Naive thymus-derived CD4-positive, alpha-beta T cell (primary cell): ENCODE data around the gene CDK18. TPM values are rescaled to one million over a fixed set of nuclear protein-coding genes. Genes with fewer than 3 reads are reported as not detected.

Source experiments
- ATAC-seq: fragments of 150-1000 bp; cut with Tn5 transposase; 2 replicates; pipeline ENCODE4 v1.10.0; 2021; ENCODE audit warnings: mild to moderate bottlenecking, moderate library complexity
- CTCF ChIA-PET: fragments of 350-600 bp; sonication (Branson Sonifier 250); formaldehyde crosslinking; loops from one replicate; lab custom pipeline; 2021; ENCODE audit warnings: antibody characterized with exemption; lab: Charles Lee
- POLR2A ChIA-PET: fragments of 350-600 bp; sonication (Branson Sonifier 250); formaldehyde crosslinking; loops from one replicate; lab custom pipeline; 2021; ENCODE audit warnings: antibody characterized with exemption, inconsistent platforms; lab: Charles Lee
- DNase-seq, 9 donors: peaks; one replicate each; pipeline versions ENCODE4 v3.0.0 to v3.0.0-alpha.2; 2020 to 2022; ENCODE audit warnings: mixed read lengths in 1 of 9
- H3K27ac ChIP-seq: one replicate; pipeline ENCODE4 v1.7.0; 2013; ENCODE audit warnings: mild to moderate bottlenecking, low read depth, low read length, moderate library complexity
- H3K27me3 ChIP-seq, 2 donors: one replicate each; pipeline ENCODE4 v1.7.0; 2013; ENCODE audit warnings: low read length in 2 of 2, mild to moderate bottlenecking in 2 of 2, moderate library complexity in 2 of 2; ENCODE audit not compliant: control insufficient read depth in 2 of 2, insufficient read depth in 2 of 2
- H3K36me3 ChIP-seq, 3 experiments: 1 replicate in 2 of 3; 2 replicates in 1 of 3; pipeline ENCODE4 v1.7.0; 2013; ENCODE audit warnings: low read length in 3 of 3, mild to moderate bottlenecking in 3 of 3, moderate library complexity in 1 of 3; ENCODE audit not compliant: insufficient read depth in 3 of 3, control insufficient read depth in 2 of 3
- H3K4me1 ChIP-seq, 2 donors: one replicate each; pipeline ENCODE4 v1.7.0; 2013; ENCODE audit warnings: low read length in 2 of 2, mild to moderate bottlenecking in 2 of 2, moderate library complexity in 1 of 2; ENCODE audit not compliant: control insufficient read depth in 2 of 2, insufficient read depth in 2 of 2
- H3K4me3 ChIP-seq: 2 replicates; pipeline ENCODE4 v1.7.0; 2013; ENCODE audit warnings: mild to moderate bottlenecking, low read length
- H3K9me3 ChIP-seq, 3 experiments: 1 replicate in 2 of 3; 2 replicates in 1 of 3; pipeline ENCODE4 v1.7.0; 2013; ENCODE audit warnings: low read length in 3 of 3; ENCODE audit not compliant: control insufficient read depth in 2 of 3
- H3K27ac Mint-ChIP-seq, 9 donors: one replicate each; pipeline ENCODE4 v1.8.0; 2020 to 2022; ENCODE audit warnings: mixed read lengths in 9 of 9, mild to moderate bottlenecking in 8 of 9, moderate library complexity in 5 of 9, inconsistent platforms in 2 of 9
- H3K27me3 Mint-ChIP-seq, 5 donors: one replicate each; pipeline ENCODE4 v1.8.0; 2021 to 2022; ENCODE audit warnings: mixed read lengths in 5 of 5, mild to moderate bottlenecking in 1 of 5
- H3K36me3 Mint-ChIP-seq, 5 donors: one replicate each; pipeline ENCODE4 v1.8.0; 2020 to 2022; ENCODE audit warnings: mixed read lengths in 5 of 5, mild to moderate bottlenecking in 3 of 5, inconsistent platforms in 1 of 5
- H3K4me1 Mint-ChIP-seq, 7 donors: one replicate each; pipeline ENCODE4 v1.8.0; 2020 to 2022; ENCODE audit warnings: mixed read lengths in 7 of 7, mild to moderate bottlenecking in 3 of 7, inconsistent platforms in 1 of 7
- H3K4me3 Mint-ChIP-seq, 10 donors: one replicate each; pipeline ENCODE4 v1.8.0; 2020 to 2022; ENCODE audit warnings: mild to moderate bottlenecking in 10 of 10, mixed read lengths in 10 of 10, moderate library complexity in 6 of 10, inconsistent platforms in 2 of 10
- H3K9me3 Mint-ChIP-seq, 11 donors: one replicate each; pipeline ENCODE4 v1.8.0; 2020 to 2022; ENCODE audit warnings: mixed read lengths in 11 of 11, mild to moderate bottlenecking in 4 of 11, inconsistent platforms in 1 of 11, moderate library complexity in 1 of 11
- intact Hi-C, 2 donors: fragments of 100-400 bp; cut with micrococcal nuclease; formaldehyde crosslinking; loops; one replicate each; pipeline ENCODE4 v1.15.1; 2023
- polyA plus RNA-seq, 2 donors: library from polyadenylated mRNA; unstranded; fragments of 300-500 nt; fragmentation: Illumina TruSeq; gene quantifications; one replicate each; pipeline ENCODE4 v1.2.3, GENCODE V29; 2021
- total RNA-seq, 6 experiments: library from RNA in 5 of 6; stranded (reverse) in 5 of 6; gene quantifications; 1 replicate in 5 of 6; 2 replicates in 1 of 6; pipeline ENCODE4 v1.2.3 and lab custom pipeline; 2021 to 2026

Gene CDK18
- total and polyA plus RNA-seq, 7 experiments from 2014 or later, result 0.20 to 3.6 (median 2.6) TPM

DNA sequence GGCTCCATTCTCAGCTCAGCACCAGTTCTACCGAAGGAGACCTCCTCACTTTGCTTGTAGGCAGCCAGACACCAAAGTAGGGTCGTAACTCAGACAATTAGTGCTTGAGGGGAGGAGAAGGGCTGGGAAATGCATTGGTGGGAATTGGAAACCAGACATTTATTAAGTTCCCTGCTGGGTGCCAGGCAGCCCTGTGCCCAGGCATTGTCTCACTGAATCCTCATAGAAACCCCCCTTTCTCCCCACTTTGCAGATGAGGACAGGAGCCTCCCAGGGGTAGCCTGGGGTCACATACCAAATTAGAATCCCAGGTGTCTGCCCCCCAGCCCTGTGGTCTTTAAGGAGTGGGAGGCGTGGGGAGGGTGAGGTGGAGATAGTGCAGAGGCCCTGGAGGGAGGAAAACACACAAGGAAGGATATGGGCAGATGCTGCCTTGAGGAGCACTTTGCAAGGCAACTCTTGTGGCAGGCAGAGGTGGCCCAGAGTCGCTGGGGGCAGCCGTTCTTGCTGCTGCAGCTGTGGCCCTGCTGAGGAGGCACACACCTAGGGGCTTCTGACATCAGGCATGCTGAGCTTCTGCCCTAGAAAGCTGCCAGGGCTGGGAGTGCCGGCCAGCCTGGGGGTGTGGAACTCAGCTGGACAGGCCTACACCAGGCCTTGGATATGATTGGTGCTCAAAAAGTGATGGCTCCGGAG, 29.4 kb downstream of the CDK18 start:
- Histone ChIP-seq H3K27ac (no peak overlapping the region), H3K9me3 (no peaks in the 10 kb centered on the region), H3K36me3 (no peaks in the 10 kb centered on the region), H3K4me3 (no peak overlapping the region), H3K4me1 (no peaks in the 10 kb centered on the region), H3K27me3 (no peaks in the 10 kb centered on the region)
- ATAC-seq (no peak), DNase-seq (no peak)
- H3K27me3 Mint-ChIP-seq, result peaks cover 8 to 13% (median 9%) of the 10 kb centered on the region in 5 donors
- ChIA-PET CTCF (interaction anchor here (1.0 to 12.1 kb wide), 3 partner anchors 9 to 123 kb away, joined by 4 to 154 read pairs (median 4); no protein-coding TSS in a partner anchor), POLR2A (no interaction called here)
- H3K4me3 Mint-ChIP-seq, result no peak overlapping the region
- H3K4me1 Mint-ChIP-seq, result peaks cover 0 to 12% (median 6%) of the 10 kb centered on the region in 7 donors
- peak overlapping the region in 1 of 9 donors; percentile 54 for H3K27ac Mint-ChIP-seq
- intact Hi-C loops, result no loop called here
- H3K9me3 Mint-ChIP-seq, result peaks cover 0 to 1% (median 0%) of the 10 kb centered on the region in 11 donors
- H3K36me3 Mint-ChIP-seq, result peaks cover 0 to 5% (median 0%) of the 10 kb centered on the region in 5 donors

DNA sequence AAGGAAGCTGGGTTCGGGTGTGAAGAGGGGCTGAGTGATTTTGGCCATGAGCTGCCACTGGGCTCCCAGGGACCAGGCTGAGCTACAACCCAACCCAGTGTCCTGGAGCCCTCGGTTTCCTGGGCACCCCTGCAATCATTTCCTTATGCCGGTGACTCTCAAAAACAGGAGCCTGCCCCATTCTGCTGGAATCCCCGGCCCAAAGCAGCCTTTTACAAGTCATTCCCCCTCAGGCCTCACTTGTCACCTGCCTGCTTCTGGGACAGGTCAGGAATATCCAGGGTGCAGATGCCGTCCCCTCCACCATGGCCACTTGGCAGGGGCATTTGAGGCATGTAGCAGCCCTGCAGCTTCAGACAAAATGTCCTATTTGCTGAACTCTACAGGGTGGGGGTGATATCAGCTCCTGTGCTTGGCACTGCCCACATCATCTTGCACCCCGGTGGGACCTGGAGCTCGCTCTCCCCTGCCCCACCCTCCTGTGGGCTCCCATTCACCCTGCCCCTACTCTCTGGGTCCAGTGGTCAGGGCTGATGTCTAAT, 30.0 kb downstream of the CDK18 start:
- Histone ChIP-seq H3K36me3 (no peaks in the 10 kb centered on the region), H3K9me3 (no peaks in the 10 kb centered on the region), H3K27ac (no peak overlapping the region), H3K4me1 (no peaks in the 10 kb centered on the region), H3K27me3 (no peaks in the 10 kb centered on the region), H3K4me3 (no peak overlapping the region)
- DNase-seq (no peak), ATAC-seq (no peak)
- Mint-ChIP-seq H3K4me3 (no peak overlapping the region), H3K36me3 (peaks cover 0 to 5% (median 0%) of the 10 kb centered on the region in 5 donors), H3K27ac (peak overlapping the region in 1 of 9 donors; percentile 54), H3K4me1 (peaks cover 0 to 12% (median 6%) of the 10 kb centered on the region in 7 donors), H3K9me3 (peaks cover 0 to 1% (median 0%) of the 10 kb centered on the region in 11 donors), H3K27me3 (peaks cover 9 to 15% (median 11%) of the 10 kb centered on the region in 5 donors)
- intact Hi-C loops, result no loop called here
- ChIA-PET POLR2A (no interaction called here), CTCF (interaction anchor here (1.0 to 12.1 kb wide), 2 partner anchors 12 to 122 kb away, joined by 4 to 154 read pairs; no protein-coding TSS in a partner anchor)

DNA sequence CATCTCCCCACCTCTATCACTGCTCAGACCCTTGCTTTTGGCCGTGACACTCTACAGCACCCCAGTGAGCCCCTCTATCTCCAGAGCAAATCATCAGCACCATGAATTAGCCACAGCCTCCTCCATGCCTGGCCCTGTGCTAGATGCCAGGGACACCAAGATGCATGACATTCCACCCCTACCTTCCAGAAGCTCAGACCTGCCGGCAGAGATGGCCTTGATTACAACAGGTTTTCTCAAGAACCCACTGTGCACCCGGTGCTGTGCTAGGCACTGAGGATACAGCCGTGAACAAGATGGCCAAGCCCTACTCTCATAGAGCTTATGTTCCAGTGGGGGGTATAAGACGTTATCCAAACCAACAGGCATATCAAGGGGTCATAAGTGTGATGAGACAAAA, 30.6 kb downstream of the CDK18 start:
- H3K27ac Mint-ChIP-seq, result no peak overlapping the region
- Histone ChIP-seq H3K4me1 (no peaks in the 10 kb centered on the region), H3K27me3 (no peaks in the 10 kb centered on the region), H3K9me3 (no peaks in the 10 kb centered on the region), H3K4me3 (no peak overlapping the region), H3K36me3 (no peaks in the 10 kb centered on the region), H3K27ac (no peak overlapping the region)
- intact Hi-C loops, result no loop called here
- CTCF ChIA-PET, result no interaction called here
- ATAC-seq (no peak), DNase-seq (no peak)
- H3K36me3 Mint-ChIP-seq, result peaks cover 0 to 5% (median 0%) of the 10 kb centered on the region in 5 donors
- H3K4me1 Mint-ChIP-seq, result peaks cover 0 to 12% (median 6%) of the 10 kb centered on the region in 7 donors
- peaks cover 0 to 1% (median 0%) of the 10 kb centered on the region in 11 donors for H3K9me3 Mint-ChIP-seq
- peaks cover 8 to 18% (median 11%) of the 10 kb centered on the region in 5 donors for H3K27me3 Mint-ChIP-seq
- H3K4me3 Mint-ChIP-seq, result no peak overlapping the region
- POLR2A ChIA-PET, result no interaction called here

DNA sequence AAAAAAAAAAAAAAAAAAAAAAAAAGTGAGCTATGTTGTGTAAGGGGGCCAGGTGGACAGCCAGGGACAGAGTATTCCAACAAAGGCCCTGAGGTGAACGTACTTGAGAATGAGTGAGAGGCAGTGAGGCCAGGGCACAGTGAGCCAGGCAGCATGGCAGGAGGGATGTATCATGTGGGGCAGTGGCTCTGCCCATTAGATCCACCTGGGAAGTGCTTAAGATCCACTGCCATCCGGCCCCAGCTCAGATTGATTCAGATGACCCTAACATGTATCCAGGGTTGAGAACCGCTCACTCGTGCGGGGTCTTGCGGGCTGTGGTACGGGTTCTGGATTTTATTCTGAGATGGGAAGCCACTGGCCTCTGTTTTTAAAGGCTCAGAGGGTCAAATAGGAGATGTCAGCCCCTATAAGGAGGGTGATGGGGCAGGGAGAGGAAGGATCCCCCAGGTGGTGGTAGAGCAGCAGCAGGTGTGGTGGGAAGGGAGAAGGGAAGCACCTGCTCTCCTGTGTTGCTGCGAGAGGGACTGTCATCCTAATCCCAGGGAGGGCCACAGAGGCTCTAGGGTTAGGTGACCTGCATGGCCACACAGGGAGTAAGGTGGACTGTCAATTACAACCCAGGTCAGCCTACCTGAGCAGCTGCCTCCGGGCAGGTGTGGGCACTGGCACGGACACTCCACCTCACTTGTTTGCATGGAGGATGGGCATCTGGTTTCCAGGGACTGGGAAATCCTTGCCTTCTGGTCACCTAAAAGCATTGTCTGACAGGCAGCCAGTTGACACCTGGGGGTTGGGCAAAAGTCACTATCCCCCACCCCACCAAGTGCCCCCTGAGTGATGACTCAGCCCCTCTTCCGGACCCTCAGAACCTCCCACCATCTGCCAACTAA, 31.6 kb downstream of the CDK18 start:
- H3K4me1 ChIP-seq, result no peaks in the 10 kb centered on the region
- Mint-ChIP-seq H3K4me1 (peaks cover 0 to 12% (median 6%) of the 10 kb centered on the region in 7 donors), H3K27ac (no peak overlapping the region), H3K4me3 (no peak overlapping the region), H3K36me3 (peaks cover 0 to 5% (median 0%) of the 10 kb centered on the region in 5 donors), H3K9me3 (peaks cover 0 to 1% (median 0%) of the 10 kb centered on the region in 11 donors), H3K27me3 (peaks cover 10 to 18% (median 14%) of the 10 kb centered on the region in 5 donors)
- no peak overlapping the region for H3K27ac ChIP-seq
- no peaks in the 10 kb centered on the region for H3K36me3 ChIP-seq
- H3K27me3 ChIP-seq, result no peaks in the 10 kb centered on the region
- ChIA-PET CTCF (no interaction called here), POLR2A (no interaction called here)
- ATAC-seq (no peak), DNase-seq (no peak)
- no peak overlapping the region for H3K4me3 ChIP-seq
- intact Hi-C loops, result no loop called here
- H3K9me3 ChIP-seq, result no peaks in the 10 kb centered on the region

DNA sequence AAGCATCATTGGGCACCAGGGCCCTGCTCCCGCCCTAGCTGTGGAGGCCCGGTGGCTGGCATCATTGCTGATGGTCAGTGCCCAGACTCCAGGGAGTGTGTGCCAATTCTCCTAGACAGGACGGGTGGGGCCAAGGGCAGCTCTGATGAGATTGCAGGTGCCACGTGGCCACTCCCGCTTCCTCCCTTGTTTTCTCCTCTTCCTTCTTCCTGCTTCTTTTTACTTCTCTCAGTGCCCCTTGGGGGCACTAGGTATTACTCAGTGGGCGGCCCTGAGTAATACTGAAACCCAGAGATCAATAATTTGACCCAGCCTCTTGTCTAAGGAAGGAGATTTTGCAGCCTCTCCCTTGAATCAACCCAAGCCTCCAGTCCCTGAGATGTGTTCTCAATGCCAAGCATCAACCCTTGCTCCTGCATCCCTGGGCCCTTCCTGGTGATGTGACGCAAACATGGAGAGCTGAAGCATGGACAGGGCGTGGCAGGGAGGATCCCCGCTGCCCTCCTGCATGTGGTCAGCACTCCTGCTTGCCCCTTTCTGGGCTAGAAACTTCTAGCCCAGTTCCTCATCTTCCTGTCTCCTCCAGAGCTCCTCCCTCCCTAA, 32.4 kb downstream of the CDK18 start:
- Mint-ChIP-seq H3K36me3 (peaks cover 0 to 5% (median 0%) of the 10 kb centered on the region in 5 donors), H3K9me3 (peaks cover 0 to 1% (median 0%) of the 10 kb centered on the region in 11 donors), H3K4me1 (peaks cover 0 to 12% (median 6%) of the 10 kb centered on the region in 7 donors), H3K27me3 (peaks cover 17 to 24% (median 21%) of the 10 kb centered on the region in 5 donors), H3K4me3 (no peak overlapping the region), H3K27ac (no peak overlapping the region)
- Histone ChIP-seq H3K4me3 (no peak overlapping the region), H3K27ac (no peak overlapping the region), H3K27me3 (no peaks in the 10 kb centered on the region), H3K9me3 (no peaks in the 10 kb centered on the region), H3K4me1 (no peaks in the 10 kb centered on the region), H3K36me3 (no peaks in the 10 kb centered on the region)
- no peak for ATAC-seq
- ChIA-PET POLR2A (no interaction called here), CTCF (interaction anchor here (1.4 kb wide), 1 partner anchor 121 kb away, joined by 6 read pairs; no protein-coding TSS in a partner anchor)
- intact Hi-C loops, result no loop called here
- DNase-seq, result no peak
